ENCODE measurements around the gene TRIM41.

- TF ChIP-seq CTCF (optimal IDR thresholded peaks at IDR 0.05 in 1 of 3, IDR thresholded peaks at IDR 0.05 in 1 of 3, conservative IDR thresholded peaks at IDR 0.05 in 1 of 3; ENCODE audit: extremely low read depth in 1 of 3, insufficient read depth in 2 of 3, low read length in 3 of 3) (no peak), EZH2 (IDR thresholded peaks at IDR 0.05; ENCODE audit: low read length) (no peak)
These were observed 6.9 kb downstream of the TRIM41 start for GRCh38 chr5:181229996-181230395.

Measured in keratinocyte (primary cell).